NCI-H2107 (cell line): Measurements from ENCODE around the gene TRPM7.
"Not testable (repeated sequence)": the region's sequence is repeated elsewhere in the genome, so short reads cannot be mapped to it uniquely, and the experiment has no call there.

Experiments
- DNase-seq: peaks from one replicate; lab custom pipeline; 2025; lab: John Stamatoyannopoulos, UW

Gene TRPM7

DNA sequence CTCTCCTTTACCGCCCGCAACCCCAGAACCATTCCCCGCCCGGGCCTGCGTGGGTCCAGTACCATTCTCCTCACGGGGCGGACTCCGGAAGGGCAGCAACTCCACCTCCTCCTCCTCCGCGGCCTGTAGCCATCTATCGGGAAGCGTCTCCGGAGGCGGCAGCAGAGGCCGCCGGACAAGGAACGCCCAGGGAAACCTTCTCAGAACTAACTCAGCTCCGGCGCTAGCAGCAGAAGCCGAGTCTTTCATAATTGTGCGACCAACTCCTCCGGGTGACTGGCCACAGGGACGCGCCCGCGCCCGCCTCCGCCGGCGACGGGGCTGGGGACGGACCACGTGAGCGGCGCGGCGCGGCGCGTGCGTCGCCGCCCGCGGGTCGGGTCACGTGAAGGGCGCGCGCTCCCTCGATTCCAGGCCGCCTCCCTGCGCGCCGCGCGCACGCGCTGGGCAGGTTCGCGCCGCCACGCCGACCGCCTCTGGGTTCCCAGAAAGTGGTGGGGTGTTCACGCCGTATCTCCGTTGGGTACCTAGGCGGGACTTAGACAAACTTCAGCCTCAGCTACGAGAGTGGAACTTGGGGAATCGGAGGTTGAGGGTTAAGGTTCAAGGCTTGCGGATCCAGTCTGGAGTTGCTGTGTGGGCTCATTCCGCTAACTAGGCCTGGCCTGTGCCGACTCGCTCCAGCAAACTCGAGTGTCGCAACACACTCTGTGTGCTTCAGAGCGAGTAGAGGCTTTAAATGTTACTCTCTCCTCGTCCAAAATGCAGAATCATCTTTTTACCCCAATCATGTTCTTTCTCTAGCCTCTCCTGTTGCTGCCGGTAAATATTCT, at the start of gene TRPM7:
TRPM7 (minus strand) TSS at position 329 of the 833 bp plus-strand sequence; CDS start at position 65, 264 bp downstream.
- DNase-seq: peak; percentile 58

DNA sequence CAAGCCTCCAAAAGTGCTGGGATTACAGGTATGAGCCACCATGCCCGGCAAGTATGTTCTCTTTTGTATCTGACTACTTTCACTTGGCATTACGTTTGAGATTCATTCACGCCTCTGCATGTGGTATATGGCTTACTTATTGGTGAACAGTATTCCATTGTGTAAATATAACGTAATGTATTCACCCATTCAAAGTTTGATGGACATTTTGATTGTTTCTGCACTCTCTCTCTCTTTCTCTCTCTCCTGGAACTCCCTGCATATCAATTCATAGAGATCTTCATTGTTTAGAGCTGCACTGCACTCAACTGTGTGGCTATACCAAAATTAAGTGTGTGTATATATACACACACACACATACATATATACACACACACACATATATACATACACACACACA, 48.6 kb upstream of the TRPM7 start:
- no peak for DNase-seq

DNA sequence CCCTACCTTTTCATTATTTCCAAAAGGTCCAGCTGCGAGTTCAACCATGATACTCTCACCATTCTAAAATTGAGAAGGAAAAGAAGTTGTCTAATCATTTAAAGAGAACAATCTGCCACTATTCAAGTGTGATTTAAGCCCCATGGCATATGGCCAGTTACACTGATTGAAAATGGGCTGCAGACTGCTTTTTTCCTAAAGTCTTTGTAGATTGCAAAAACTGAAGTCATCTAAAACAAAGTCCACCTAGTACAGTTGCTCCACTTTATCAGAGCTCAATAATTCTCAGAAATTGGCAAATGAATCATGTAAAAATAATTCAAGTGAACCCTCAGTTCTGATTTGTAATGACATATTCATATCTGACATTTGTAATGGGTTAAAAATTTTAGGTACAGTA, 39.7 kb upstream of the TRPM7 start:
- DNase-seq: no peak

- no peak for DNase-seq
Measured at GRCh38 chr15:50718700-50719125, 32.1 kb upstream of the TRPM7 start.

- DNase-seq: no peak
Measured at GRCh38 chr15:50712018-50712417, 25.4 kb upstream of the TRPM7 start.

GRCh38 chr15:50710585-50710984, 24.0 kb upstream of the TRPM7 start:
- no peak for DNase-seq

DNA sequence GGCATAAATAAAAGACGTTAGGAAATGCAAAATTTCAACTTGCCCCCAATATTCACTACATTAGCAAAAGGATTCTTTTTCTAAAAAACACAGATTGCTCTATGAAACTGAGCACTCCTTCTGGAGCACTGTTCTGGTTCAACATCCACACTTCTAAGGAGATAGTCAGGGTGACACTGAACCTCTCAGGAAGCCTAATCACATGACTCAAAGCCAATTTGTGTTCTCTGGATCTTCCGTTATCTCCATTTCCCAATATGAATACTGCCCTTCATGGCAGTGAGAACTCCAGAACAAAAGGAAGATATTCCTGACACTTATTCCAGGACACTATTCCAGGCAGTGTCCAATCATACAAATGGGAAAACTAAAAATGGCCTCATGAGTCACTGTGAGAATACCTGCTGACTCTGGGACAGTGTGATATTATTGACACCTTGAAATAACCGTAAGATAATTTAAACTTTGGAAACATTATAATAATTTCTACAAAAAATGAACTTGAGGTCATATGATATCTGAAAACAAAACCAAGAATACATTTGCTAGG, 21.4 kb upstream of the TRPM7 start:
- no peak for DNase-seq

DNA sequence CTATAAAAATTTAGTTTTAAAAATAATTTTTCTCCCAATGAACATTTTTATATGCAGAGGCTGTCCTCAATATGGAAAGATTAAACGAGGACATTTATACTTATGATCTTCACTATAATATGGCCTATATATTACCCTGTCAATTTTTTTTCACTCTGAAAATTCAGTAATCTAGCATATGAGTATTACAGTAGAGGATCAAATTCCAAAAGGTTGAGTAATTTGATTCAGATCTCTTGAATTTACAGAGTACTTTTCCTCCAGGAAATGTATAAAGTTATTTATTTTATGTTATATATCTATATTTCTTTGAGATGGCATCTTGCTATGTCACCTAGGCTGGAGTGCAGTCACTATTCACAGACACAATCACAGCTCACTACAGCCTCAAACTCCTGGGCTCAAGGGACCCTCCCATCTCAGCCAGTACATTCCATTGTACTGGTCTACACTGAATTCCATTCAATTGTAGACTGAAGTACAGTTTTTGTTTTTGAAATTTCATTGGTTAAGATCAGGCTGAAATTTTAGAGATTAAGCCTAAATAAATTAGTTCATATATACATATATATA, 16.3 kb upstream of the TRPM7 start:
- DNase-seq: no peak

DNA sequence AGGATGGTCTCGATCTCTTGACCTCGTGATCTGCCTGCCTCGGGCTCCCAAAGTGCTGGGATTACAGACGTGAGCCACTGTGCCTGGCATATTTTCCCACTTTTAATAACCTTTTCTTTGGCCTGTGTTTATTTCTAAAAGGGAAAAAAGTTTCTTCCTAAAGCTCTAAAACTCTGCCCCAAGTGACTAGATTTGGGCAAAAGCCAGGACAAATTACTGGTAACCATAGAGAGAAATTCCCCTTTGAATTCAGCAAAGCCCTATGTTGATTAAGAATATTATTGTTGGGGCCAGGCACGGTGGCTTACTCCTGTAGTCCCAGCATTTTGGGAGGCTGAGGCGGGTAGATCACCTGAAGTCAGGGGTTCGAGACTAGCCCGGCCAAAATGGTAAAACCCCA, 11.5 kb upstream of the TRPM7 start:
- no peak for DNase-seq

GRCh38 chr15:50697109-50697797, 10.7 kb upstream of the TRPM7 start:
- no peak for DNase-seq

DNA sequence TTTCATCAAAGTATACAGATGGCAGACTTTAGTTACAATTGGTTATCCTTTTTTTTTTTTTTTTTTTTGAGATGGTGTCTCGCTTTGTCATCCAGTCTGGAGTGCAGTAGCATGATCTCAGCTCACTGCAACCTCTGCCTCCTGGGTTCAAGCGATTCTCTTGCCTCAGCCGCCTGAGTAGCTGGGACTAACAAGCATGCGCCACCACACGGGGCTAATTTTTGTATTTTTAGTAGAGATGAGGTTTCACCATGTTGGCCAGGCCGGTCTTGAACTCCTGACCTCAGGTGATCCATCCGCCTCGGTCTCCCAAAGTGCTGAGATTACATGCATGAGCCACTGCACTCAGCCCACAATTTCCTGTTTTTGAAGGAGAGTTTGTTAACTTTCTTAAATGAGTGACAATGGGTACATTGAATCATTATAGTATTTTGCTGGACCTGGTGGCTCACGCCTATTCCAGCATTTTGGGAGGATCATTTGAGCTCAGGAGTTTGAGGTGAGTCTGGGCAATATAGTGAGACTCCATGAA, 8.1 kb upstream of the TRPM7 start:
- DNase-seq: not testable (repeated sequence)

DNA sequence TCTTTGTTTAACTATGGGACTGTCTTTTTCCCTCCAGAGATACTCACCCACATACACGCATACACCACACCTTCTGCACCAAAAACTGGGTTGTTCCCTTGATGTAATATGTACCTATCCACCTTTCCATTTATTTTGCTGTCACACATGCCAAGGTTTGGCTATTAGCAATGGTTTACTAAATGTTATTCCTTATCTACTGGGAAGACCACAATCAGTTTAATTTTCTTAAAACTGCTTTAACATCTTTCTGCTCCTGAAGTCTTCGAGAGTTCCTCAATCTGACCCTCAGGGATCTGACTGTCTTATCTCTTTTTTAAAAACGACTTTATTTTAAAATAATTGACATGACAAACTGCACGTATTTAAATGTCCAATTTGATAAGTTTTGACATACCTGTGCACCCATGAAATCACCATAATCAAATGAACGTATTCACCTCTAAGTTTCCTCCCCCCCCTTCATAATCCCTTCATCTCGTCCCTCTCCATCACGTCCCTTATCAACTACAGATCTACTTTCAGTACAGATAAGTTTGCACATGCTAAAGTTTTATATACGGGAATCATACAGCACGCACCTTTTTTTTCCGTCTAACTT, 805 bp upstream of the TRPM7 start:
- DNase-seq: no peak

- DNase-seq: no peak
Measured at GRCh38 chr15:50685976-50686468, 575 bp downstream of the TRPM7 start.

DNA sequence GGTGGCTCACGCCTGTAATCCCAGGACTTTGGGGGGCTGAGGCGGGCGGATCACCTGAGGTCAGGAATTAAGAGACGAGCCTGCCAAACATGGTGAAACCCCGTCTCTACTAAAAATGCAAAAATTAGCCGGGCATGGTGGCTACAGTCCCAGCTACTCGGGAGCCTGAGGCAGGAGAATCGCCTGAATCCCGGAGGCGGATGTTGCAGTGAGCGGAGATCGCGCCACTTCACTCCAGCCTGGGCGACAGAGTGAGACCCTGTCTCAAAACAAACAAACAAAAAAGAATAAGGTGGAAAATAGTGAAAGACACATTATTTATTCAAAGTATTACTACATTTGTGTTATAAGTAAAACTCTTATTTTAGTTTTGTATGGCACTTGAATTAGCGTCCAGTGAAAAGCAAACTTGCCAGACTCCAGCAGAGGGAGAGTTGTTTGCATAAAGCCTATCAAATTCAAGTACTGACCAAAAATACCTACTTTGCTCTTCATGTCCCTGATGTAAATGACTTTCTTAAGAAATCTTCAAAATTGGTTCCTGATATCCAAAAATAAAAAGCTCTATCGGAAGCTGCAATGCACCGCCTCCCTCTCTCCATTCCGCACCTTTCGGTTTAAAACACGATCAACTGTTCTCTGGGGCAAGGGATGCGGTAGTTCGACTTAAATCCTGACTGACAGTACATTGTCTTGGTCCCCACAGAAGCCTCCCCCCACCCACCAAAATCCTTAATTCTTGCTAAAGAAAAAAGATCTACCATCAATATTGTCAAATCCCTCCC, 1.2 kb downstream of the TRPM7 start:
- no peak for DNase-seq

- DNase-seq: no peak
Measured at GRCh38 chr15:50681467-50681866, 5.1 kb downstream of the TRPM7 start.

DNA sequence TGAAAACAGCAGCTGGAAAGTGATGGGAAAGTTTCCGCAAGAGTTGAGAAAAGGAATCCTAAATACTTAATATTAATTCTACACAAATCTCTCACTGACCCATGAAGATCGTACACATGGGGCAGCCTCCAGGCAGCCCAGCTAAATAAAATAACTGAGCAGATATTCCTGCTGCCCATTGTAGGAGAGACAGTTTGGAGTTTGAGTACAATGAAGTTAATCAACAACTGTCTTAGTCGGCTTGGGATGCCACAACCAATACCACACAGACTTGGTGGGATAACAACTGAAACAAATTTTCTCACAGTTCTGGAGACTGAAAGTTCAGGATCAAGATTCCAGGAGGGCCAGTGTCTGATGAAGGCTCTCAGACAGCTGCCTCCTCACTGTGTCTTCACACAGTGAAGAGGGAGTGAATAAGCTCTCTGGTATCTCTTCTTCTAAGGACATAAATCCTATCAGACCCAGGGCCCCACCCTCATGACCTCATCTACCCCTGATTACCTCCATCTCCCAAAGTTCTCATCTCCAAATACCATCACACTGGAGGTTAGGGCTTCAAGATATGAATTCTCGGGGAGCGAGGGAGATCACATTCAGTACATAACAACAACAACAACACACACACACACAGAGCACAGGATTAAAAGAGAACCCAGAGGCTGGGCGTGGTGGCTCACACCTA, 9.7 kb downstream of the TRPM7 start:
- DNase-seq: no peak

GRCh38 chr15:50675535-50676144, 11.0 kb downstream of the TRPM7 start:
- DNase-seq: no peak

GRCh38 chr15:50670115-50670514, 16.5 kb downstream of the TRPM7 start:
- no peak for DNase-seq

- no peak for DNase-seq
Measured at GRCh38 chr15:50669611-50670010, 17.0 kb downstream of the TRPM7 start.

DNA sequence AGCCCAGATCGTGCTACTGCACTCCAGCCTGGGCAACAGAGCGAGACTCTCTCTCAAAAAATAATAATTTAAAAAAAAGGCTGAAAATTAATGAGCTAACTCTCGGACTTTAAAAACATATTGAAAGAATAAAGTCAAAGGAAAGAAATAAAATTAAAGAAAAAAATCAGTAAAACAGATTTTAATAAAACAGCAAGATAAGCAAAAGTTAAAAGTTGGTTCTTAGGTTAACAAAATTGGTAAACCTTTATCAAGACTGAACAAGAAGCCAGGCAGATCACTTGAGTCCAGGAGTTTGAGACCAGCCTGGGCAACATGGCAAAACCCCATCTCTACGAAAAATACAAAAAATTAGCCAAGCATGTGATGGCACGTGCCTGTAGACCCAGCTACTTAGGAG, 20.7 kb downstream of the TRPM7 start:
- DNase-seq: no peak
